Testis (tissue), 2 donors: ENCODE measurements around the gene DSE.

Experiments
- CTCF ChIP-seq, 3 experiments: fragments of 450-650 bp in 2 of 3; fragments of 200-600 bp in 1 of 3; sonication (generic) in 1 of 3; IDR thresholded peaks; one replicate each; pipeline ENCODE4 v1.5.1; 2016 to 2019; ENCODE audit warnings: antibody characterized with exemption in 3 of 3, mild to moderate bottlenecking in 2 of 3, moderate library complexity in 1 of 3
- POLR2A ChIP-seq: fragments of 450-650 bp; IDR thresholded peaks from one replicate; pipeline ENCODE4 v1.6.1; 2017; ENCODE audit warnings: antibody characterized with exemption, mild to moderate bottlenecking, moderate library complexity

DNA sequence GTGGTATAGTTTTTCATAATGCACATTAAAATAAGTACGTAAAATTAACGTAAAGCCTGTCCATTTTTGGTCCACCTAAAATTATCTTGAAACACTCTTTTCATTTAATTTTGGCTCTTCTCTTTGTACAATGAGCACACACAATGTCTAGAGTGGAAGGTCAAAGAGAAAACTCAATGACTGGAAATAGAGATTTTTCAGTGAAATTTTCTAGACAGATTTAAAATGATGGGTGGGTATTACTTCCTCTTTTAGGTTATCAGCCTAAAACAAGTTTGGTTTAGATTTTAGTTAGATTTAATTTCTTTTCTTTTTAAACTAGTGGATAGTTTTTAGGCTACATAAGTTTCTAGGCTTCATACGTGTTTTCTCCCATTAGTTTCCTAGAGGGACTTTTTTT is 24.9 kb downstream of the DSE start:
- TF ChIP-seq CTCF (IDR thresholded peaks at IDR 0.05) (no peak), POLR2A (no peak)
